ENCODE measurements around the gene PRRC2B. TPM values are rescaled to one million over a fixed set of nuclear protein-coding genes. Genes with fewer than 3 reads are reported as not detected.

PRRC2B gene
- total RNA-seq, 1 experiment from 2014 or later = 170 TPM

GRCh38 chr9:131387394-131387793 is 6.5 kb upstream of the PRRC2B start:
- H3K9me2 ChIP-seq (ENCODE audit: insufficient read depth) = no peaks in the 10 kb centered on the region
- ChIA-PET POLR2A (no interaction called here), RAD21 (ENCODE audit: low non-redundant PET in 1 of 2, low total read pairs in 2 of 2, uncharacterized antibody in 2 of 2, unreplicated experiment in 2 of 2) (no interaction called here), CTCF (no interaction called here)
- H3K9ac ChIP-seq (ENCODE audit: low read length) = no peak overlapping the region
- no peak overlapping the region for H3K4me3 ChIP-seq (replicated peaks in 1 of 2; ENCODE audit: low read depth in 1 of 2, low read length in 2 of 2)
- DNase-seq (ENCODE audit: low read depth, low spot score) (no peak), ATAC-seq (no peak)
- no peaks in the 10 kb centered on the region for H3K27me3 ChIP-seq (ENCODE audit: insufficient read depth, low read length)
- no peak overlapping the region for H2AFZ ChIP-seq (ENCODE audit: low read depth, low read length, poor library complexity, severe bottlenecking)
- no peak for TF ChIP-seq ZFX (IDR thresholded peaks at IDR 0.05)
- TF ChIP-seq SRF (IDR thresholded peaks at IDR 0.05; ENCODE audit: low read depth) = no peak
- TF ChIP-seq JUND (IDR thresholded peaks at IDR 0.05) = no peak
- TF ChIP-seq TCF7L2 (IDR thresholded peaks at IDR 0.05; ENCODE audit: borderline replicate concordance, extremely low read depth, insufficient read depth, insufficient read length) = no peak
- TF ChIP-seq ATF3 (IDR thresholded peaks at IDR 0.05) = no peak
- no peak for TF ChIP-seq ZNF274 (IDR thresholded peaks at IDR 0.05; ENCODE audit: low read depth, low read length)
- no peak for TF ChIP-seq CEBPB (IDR thresholded peaks at IDR 0.05; ENCODE audit: low read depth)
- no peak for TF ChIP-seq ELF1 (IDR thresholded peaks at IDR 0.05; ENCODE audit: borderline replicate concordance, low read depth)
- TF ChIP-seq ZBTB33 (IDR thresholded peaks at IDR 0.05; ENCODE audit: extremely low read depth, insufficient replicate concordance, low read length) = no peak
- no peak for TF ChIP-seq EGR1 (IDR thresholded peaks at IDR 0.05; ENCODE audit: low read depth)
- TF ChIP-seq CBX3 (IDR thresholded peaks at IDR 0.05; ENCODE audit: low read depth) = no peak
- TF ChIP-seq SIN3A (IDR thresholded peaks at IDR 0.05; ENCODE audit: low read depth) = no peak
- H4K20me1 ChIP-seq (ENCODE audit: insufficient read depth) = no peaks in the 10 kb centered on the region
- peaks cover 20 to 21% of the 10 kb centered on the region in 2 experiments for H3K4me1 ChIP-seq (ENCODE audit: control insufficient read depth in 1 of 2, insufficient read depth in 2 of 2, low read length in 2 of 2)
- H3K27ac ChIP-seq (ENCODE audit: low read depth, low read length) = no peak overlapping the region
- H3K4me2 ChIP-seq (ENCODE audit: low read length) = no peak overlapping the region
- BruUV-seq (replicated peaks) = no TSS peak
- no peaks in the 10 kb centered on the region for H3K9me3 ChIP-seq (ENCODE audit: control insufficient read depth in 1 of 2, insufficient read depth in 1 of 2, low read depth in 1 of 2, low read length in 2 of 2)
- no peaks in the 10 kb centered on the region for H3K36me3 ChIP-seq (ENCODE audit: control insufficient read depth in 1 of 2, insufficient read depth in 2 of 2, low read length in 2 of 2)
- intact Hi-C loops (cut with micrococcal nuclease) = no loop called here
- no peaks in the 10 kb centered on the region for H3K79me2 ChIP-seq (ENCODE audit: insufficient read depth, low read length)

All from HCT116 (cell line).